Testis (tissue), 3 donors: ENCODE results near the gene SS18. TPM values are rescaled to one million over a fixed set of nuclear protein-coding genes. Genes with fewer than 3 reads are reported as not detected.

Experiments used
- DNase-seq: peaks from one replicate; pipeline ENCODE4 v3.0.0-alpha.2; 2019
- H3K27ac ChIP-seq, 2 donors: fragments of 200-600 bp; sonication (generic); one replicate each; pipeline ENCODE4 v1.5.1; 2019
- H3K27me3 ChIP-seq: fragments of 200-600 bp; sonication (generic); one replicate; pipeline ENCODE4 v1.5.1; 2019
- H3K36me3 ChIP-seq: fragments of 200-600 bp; sonication (generic); one replicate; pipeline ENCODE4 v1.5.1; 2017; ENCODE audit warnings: low read depth; ENCODE audit errors: missing control alignments
- H3K4me1 ChIP-seq: fragments of 200-600 bp; sonication (generic); one replicate; pipeline ENCODE4 v1.5.1; 2019
- H3K4me3 ChIP-seq, 2 donors: fragments of 200-600 bp; sonication (generic); one replicate each; pipeline ENCODE4 v1.5.1; 2017 to 2019
- H3K9me3 ChIP-seq: fragments of 200-600 bp; sonication (generic); one replicate; pipeline ENCODE4 v1.5.1; 2017
- CTCF ChIP-seq, 3 experiments: fragments of 450-650 bp in 2 of 3; fragments of 200-600 bp in 1 of 3; sonication (generic) in 1 of 3; IDR thresholded peaks; one replicate each; pipeline ENCODE4 v1.5.1; 2016 to 2019; ENCODE audit warnings: antibody characterized with exemption in 3 of 3, mild to moderate bottlenecking in 2 of 3, moderate library complexity in 1 of 3
- POLR2A ChIP-seq: fragments of 450-650 bp; IDR thresholded peaks from one replicate; pipeline ENCODE4 v1.6.1; 2017; ENCODE audit warnings: antibody characterized with exemption, mild to moderate bottlenecking, moderate library complexity
- WGBS, 2 donors: methylation state at CpG; one replicate each; pipeline ENCODE4 v1.1.5; 2018; 5-methylcytosine and 5-hydroxymethylcytosine counted together
- intact Hi-C: fragments of 100-400 bp; cut with DNase I; formaldehyde crosslinking; loops from one replicate; pipeline ENCODE4 v1.15.1; 2023; ENCODE audit warnings: low total_unique reads
- polyA plus RNA-seq: library from polyadenylated mRNA; stranded (reverse); fragments of 350-450 nt; fragmentation: Illumina TruSeq; extraction: RNeasy Lipid Tissue Mini Kit (QIAGEN cat#74804); gene quantifications from one replicate; pipeline ENCODE4 v1.2.3, GENCODE V29; 2014; ENCODE audit warnings: low read depth, low replicate concordance; ENCODE audit not compliant: insufficient read depth
- total RNA-seq, 2 donors: library from RNA; depleted of rRNA; stranded (reverse); fragments of >200 nt; gene quantifications; one replicate each; pipeline ENCODE4 v1.2.3, GENCODE V29; 2016

SS18 gene
- total and polyA plus RNA-seq, 3 donors from 2014 or later, result 81.9 to 242 (median 198) TPM

GRCh38 chr18:26034850-26035497, 55.4 kb downstream of the SS18 start:
- Histone ChIP-seq H3K9me3 (no peaks in the 10 kb centered on the region), H3K4me1 (no peaks in the 10 kb centered on the region), H3K27ac (no peak overlapping the region), H3K36me3 (no peaks in the 10 kb centered on the region), H3K4me3 (no peak overlapping the region), H3K27me3 (no peaks in the 10 kb centered on the region)
- no peak for DNase-seq
- intact Hi-C loops, result no loop called here
- WGBS, 2 donors, result 56 to 63% methylated on average over 5 of the region's 5 CpGs
- TF ChIP-seq CTCF (IDR thresholded peaks at IDR 0.05) (no peak), POLR2A (no peak)

- no peaks in the 10 kb centered on the region for H3K36me3 ChIP-seq
- H3K27ac ChIP-seq, result no peak overlapping the region
- no peaks in the 10 kb centered on the region for H3K27me3 ChIP-seq
- H3K4me3 ChIP-seq, result no peak overlapping the region
- H3K4me1 ChIP-seq, result no peaks in the 10 kb centered on the region
- WGBS, 2 donors, result 75 to 83% methylated on average over 1 of the region's 1 CpG
- TF ChIP-seq CTCF (IDR thresholded peaks at IDR 0.05) (no peak), POLR2A (no peak)
- intact Hi-C loops, result no loop called here
- H3K9me3 ChIP-seq, result no peaks in the 10 kb centered on the region
- no peak for DNase-seq
Measured at GRCh38 chr18:26022585-26022984, 67.8 kb downstream of the SS18 start.

GRCh38 chr18:26021061-26021754, 69.2 kb downstream of the SS18 start:
- Histone ChIP-seq H3K4me1 (no peaks in the 10 kb centered on the region), H3K27me3 (no peaks in the 10 kb centered on the region), H3K9me3 (no peaks in the 10 kb centered on the region), H3K36me3 (no peaks in the 10 kb centered on the region), H3K4me3 (no peak overlapping the region), H3K27ac (no peak overlapping the region)
- TF ChIP-seq POLR2A, result no peak
- no peak for TF ChIP-seq CTCF (IDR thresholded peaks at IDR 0.05)
- intact Hi-C loops, result no loop called here
- 80 to 81% methylated on average over 3 of the region's 3 CpGs for WGBS, 2 donors
- DNase-seq, result no peak

GRCh38 chr18:26017929-26018328, 72.5 kb downstream of the SS18 start:
- no peaks in the 10 kb centered on the region for H3K36me3 ChIP-seq
- no peak for TF ChIP-seq POLR2A
- TF ChIP-seq CTCF (IDR thresholded peaks at IDR 0.05), result no peak
- H3K27me3 ChIP-seq, result no peaks in the 10 kb centered on the region
- DNase-seq, result no peak
- no peak overlapping the region for H3K4me3 ChIP-seq
- no peaks in the 10 kb centered on the region for H3K4me1 ChIP-seq
- H3K9me3 ChIP-seq, result no peaks in the 10 kb centered on the region
- intact Hi-C loops, result no loop called here
- no peak overlapping the region for H3K27ac ChIP-seq

- Histone ChIP-seq H3K27ac (no peak overlapping the region), H3K4me1 (no peaks in the 10 kb centered on the region), H3K27me3 (no peaks in the 10 kb centered on the region), H3K36me3 (no peaks in the 10 kb centered on the region), H3K4me3 (no peak overlapping the region), H3K9me3 (no peaks in the 10 kb centered on the region)
- intact Hi-C loops, result no loop called here
- TF ChIP-seq CTCF (IDR thresholded peaks at IDR 0.05) (no peak), POLR2A (no peak)
- DNase-seq, result no peak
Measured at GRCh38 chr18:26014462-26014861, 76.0 kb downstream of the SS18 start.
